K562 (cell line): Measurements from ENCODE around the gene ABHD16A. TPM values are rescaled to one million over a fixed set of nuclear protein-coding genes. Genes with fewer than 3 reads are reported as not detected.

Source experiments
- ATF6 ChIP-seq: sonication (generic); formaldehyde crosslinking; IDR thresholded peaks from 2 replicates; pipeline ENCODE4 v1.4.0; 2020; ENCODE audit warnings: mild to moderate bottlenecking, missing genetic modification reagents
- BCOR ChIP-seq: fragments of 450-650 bp; IDR thresholded peaks from 2 replicates; pipeline ENCODE4 v1.6.1; 2016
- BHLHE40 ChIP-seq: IDR thresholded peaks from 2 replicates; pipeline ENCODE4 v1.6.1; 2011; ENCODE audit warnings: low read length, improper control_type of control experiment
- DDX20 ChIP-seq: fragments of 450-650 bp; IDR thresholded peaks from 2 replicates; pipeline ENCODE4 v1.6.1; 2016; ENCODE audit warnings: missing genetic modification characterization, low read depth, mild to moderate bottlenecking, missing compliant biosample characterization, moderate library complexity
- JUN ChIP-seq, 2 experiments: sonication (generic) in 1 of 2; formaldehyde crosslinking in 1 of 2; IDR thresholded peaks; 2 replicates each; pipeline versions ENCODE4 v1.6.1 to v1.8.0; 2012 to 2022; ENCODE audit warnings: borderline replicate concordance in 2 of 2, mild to moderate bottlenecking in 2 of 2, improper control_type of control experiment in 1 of 2, low read depth in 1 of 2, low read length in 1 of 2, missing genetic modification reagents in 1 of 2
- KAT7 ChIP-seq: sonication (generic); formaldehyde crosslinking; IDR thresholded peaks from 2 replicates; pipeline ENCODE4 v1.8.0; 2022; ENCODE audit warnings: missing genetic modification reagents, mild to moderate bottlenecking, borderline replicate concordance
- NCOA6 ChIP-seq: fragments of 450-650 bp; IDR thresholded peaks from 2 replicates; pipeline ENCODE4 v1.6.1; 2017; ENCODE audit warnings: mild to moderate bottlenecking
- PPARD ChIP-seq: fragments of 250-450 bp; sonication (Bioruptor Pico); IDR thresholded peaks from 2 replicates; pipeline ENCODE4 v1.8.0; 2022; ENCODE audit warnings: inconsistent platforms, mild to moderate bottlenecking, moderate library complexity
- RBM39 ChIP-seq: fragments of 200-400 bp; formaldehyde crosslinking; optimal IDR thresholded peaks from 2 replicates; pipeline ENCODE3; 2018; ENCODE audit warnings: low read depth, low read length
- XRCC4 ChIP-seq: IDR thresholded peaks from one replicate; pipeline ENCODE4 v1.6.1; 2011; ENCODE audit not compliant: insufficient read depth, insufficient read length; ENCODE audit errors: extremely low read depth
- ZNF449 ChIP-seq: fragments of 250-450 bp; sonication (Bioruptor Pico); IDR thresholded peaks from 2 replicates; pipeline ENCODE4 v1.8.0; 2022; ENCODE audit warnings: moderate library complexity, mild to moderate bottlenecking, inconsistent platforms
- ZNF778 ChIP-seq: fragments of 450-650 bp; formaldehyde crosslinking; IDR thresholded peaks from 2 replicates; pipeline ENCODE4 v1.4.0; 2020; ENCODE audit warnings: mild to moderate bottlenecking, moderate library complexity
- polyA plus RNA-seq, 8 experiments: library from polyadenylated mRNA; depleted of rRNA in 4 of 8; stranded (reverse) in 5 of 8; unstranded in 3 of 8; fragments of >200 nt; fragmentation: Nextera tagmentation in 2 of 8; fragmentation: Illumina TruSeq in 1 of 8; extraction: Ambion mirVana in 2 of 8; extraction: Trizol in 1 of 8; gene quantifications; 2 replicates each; pipeline versions ENCODE4 v1.2.1 to v1.2.3, GENCODE V29; 2011 to 2014; ENCODE audit warnings: inconsistent platforms in 1 of 8, missing spikeins in 1 of 8
- total RNA-seq, 7 experiments: library from RNA; depleted of rRNA in 6 of 7; stranded (reverse); fragments of >200 nt in 6 of 7; fragmentation: Illumina TruSeq in 2 of 7; extraction: Trizol in 2 of 7; gene quantifications; 2 replicates each; pipeline versions ENCODE4 v1.2.1 to v1.2.3, GENCODE V29; 2011 to 2021; ENCODE audit warnings: low replicate concordance in 1 of 7
- TF ChIP-seq, protein P1 (sequence below): fragments of 250-450 bp; sonication (Bioruptor Pico); IDR thresholded peaks from 2 replicates; pipeline ENCODE4 v1.4.0; 2020; ENCODE audit warnings: mild to moderate bottlenecking, moderate library complexity
- TF ChIP-seq, protein P2 (sequence below): fragments of 450-650 bp; IDR thresholded peaks from 2 replicates; pipeline ENCODE4 v1.6.1; 2016; ENCODE audit warnings: borderline replicate concordance
- TF ChIP-seq, protein P3 (sequence below): sonication (generic); formaldehyde crosslinking; IDR thresholded peaks from 2 replicates; pipeline ENCODE4 v1.8.1; 2022; ENCODE audit warnings: missing genetic modification reagents
- TF ChIP-seq, protein P4 (sequence below): fragments of 450-650 bp; formaldehyde crosslinking; IDR thresholded peaks from 2 replicates; pipeline ENCODE4 v1.4.0; 2022; ENCODE audit warnings: missing genetic modification characterization

The ABHD16A gene
- total and polyA plus RNA-seq, 9 of the 15 experiments (the other 6 are each of a cell fraction or from before 2014, with no cell fraction given): 25.8 to 120 (median 81.6) TPM

GRCh38 chr6:31725502-31726350 lies 22.6 kb upstream of the ABHD16A start (continued):
- no peak for TF ChIP-seq PPARD
- TF ChIP-seq ATF6 (CRISPR knock-in tag): no peak
- peak; percentile 22; the same call in 1 of the 2 replicates for TF ChIP-seq JUN (IDR thresholded peaks at IDR 0.05; ENCODE audit: borderline replicate concordance, low read depth, low read length)
- TF ChIP-seq JUN (CRISPR knock-in tag; IDR thresholded peaks at IDR 0.05; ENCODE audit: borderline replicate concordance): no peak
- TF ChIP-seq KAT7 (CRISPR knock-in tag): peak; percentile 94
- TF ChIP-seq XRCC4: no peak
- TF ChIP-seq RBM39: peak; percentile 80
- TF ChIP-seq ZNF449 (CRISPR knock-in tag): peak; percentile 87
- TF ChIP-seq, protein P1, sequence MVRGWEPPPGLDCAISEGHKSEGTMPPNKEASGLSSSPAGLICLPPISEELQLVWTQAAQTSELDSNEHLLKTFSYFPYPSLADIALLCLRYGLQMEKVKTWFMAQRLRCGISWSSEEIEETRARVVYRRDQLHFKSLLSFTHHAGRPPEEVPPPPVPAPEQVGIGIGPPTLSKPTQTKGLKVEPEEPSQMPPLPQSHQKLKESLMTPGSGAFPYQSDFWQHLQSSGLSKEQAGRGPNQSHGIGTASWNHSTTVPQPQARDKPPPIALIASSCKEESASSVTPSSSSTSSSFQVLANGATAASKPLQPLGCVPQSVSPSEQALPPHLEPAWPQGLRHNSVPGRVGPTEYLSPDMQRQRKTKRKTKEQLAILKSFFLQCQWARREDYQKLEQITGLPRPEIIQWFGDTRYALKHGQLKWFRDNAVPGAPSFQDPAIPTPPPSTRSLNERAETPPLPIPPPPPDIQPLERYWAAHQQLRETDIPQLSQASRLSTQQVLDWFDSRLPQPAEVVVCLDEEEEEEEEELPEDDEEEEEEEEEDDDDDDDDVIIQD: peak; percentile 47; the same call in 1 of the 2 replicates
- TF ChIP-seq, protein P2, sequence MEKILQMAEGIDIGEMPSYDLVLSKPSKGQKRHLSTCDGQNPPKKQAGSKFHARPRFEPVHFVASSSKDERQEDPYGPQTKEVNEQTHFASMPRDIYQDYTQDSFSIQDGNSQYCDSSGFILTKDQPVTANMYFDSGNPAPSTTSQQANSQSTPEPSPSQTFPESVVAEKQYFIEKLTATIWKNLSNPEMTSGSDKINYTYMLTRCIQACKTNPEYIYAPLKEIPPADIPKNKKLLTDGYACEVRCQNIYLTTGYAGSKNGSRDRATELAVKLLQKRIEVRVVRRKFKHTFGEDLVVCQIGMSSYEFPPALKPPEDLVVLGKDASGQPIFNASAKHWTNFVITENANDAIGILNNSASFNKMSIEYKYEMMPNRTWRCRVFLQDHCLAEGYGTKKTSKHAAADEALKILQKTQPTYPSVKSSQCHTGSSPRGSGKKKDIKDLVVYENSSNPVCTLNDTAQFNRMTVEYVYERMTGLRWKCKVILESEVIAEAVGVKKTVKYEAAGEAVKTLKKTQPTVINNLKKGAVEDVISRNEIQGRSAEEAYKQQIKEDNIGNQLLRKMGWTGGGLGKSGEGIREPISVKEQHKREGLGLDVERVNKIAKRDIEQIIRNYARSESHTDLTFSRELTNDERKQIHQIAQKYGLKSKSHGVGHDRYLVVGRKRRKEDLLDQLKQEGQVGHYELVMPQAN: peak; percentile 35
- no peak for TF ChIP-seq ZNF778 (CRISPR knock-in tag)
- TF ChIP-seq NCOA6: no peak
- TF ChIP-seq, protein P3, sequence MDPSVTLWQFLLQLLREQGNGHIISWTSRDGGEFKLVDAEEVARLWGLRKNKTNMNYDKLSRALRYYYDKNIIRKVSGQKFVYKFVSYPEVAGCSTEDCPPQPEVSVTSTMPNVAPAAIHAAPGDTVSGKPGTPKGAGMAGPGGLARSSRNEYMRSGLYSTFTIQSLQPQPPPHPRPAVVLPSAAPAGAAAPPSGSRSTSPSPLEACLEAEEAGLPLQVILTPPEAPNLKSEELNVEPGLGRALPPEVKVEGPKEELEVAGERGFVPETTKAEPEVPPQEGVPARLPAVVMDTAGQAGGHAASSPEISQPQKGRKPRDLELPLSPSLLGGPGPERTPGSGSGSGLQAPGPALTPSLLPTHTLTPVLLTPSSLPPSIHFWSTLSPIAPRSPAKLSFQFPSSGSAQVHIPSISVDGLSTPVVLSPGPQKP (CRISPR knock-in tag): no peak
- TF ChIP-seq BCOR: no peak
- TF ChIP-seq BHLHE40: peak; percentile 76
- TF ChIP-seq, protein P4, sequence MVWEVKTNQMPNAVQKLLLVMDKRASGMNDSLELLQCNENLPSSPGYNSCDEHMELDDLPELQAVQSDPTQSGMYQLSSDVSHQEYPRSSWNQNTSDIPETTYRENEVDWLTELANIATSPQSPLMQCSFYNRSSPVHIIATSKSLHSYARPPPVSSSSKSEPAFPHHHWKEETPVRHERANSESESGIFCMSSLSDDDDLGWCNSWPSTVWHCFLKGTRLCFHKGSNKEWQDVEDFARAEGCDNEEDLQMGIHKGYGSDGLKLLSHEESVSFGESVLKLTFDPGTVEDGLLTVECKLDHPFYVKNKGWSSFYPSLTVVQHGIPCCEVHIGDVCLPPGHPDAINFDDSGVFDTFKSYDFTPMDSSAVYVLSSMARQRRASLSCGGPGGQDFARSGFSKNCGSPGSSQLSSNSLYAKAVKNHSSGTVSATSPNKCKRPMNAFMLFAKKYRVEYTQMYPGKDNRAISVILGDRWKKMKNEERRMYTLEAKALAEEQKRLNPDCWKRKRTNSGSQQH (CRISPR knock-in tag): peak; percentile 94
- no peak for TF ChIP-seq DDX20 (tag)
